SK-N-SH (cell line): ENCODE results near the gene RNU7-1. TPM values are rescaled to one million over a fixed set of nuclear protein-coding genes. Genes with fewer than 3 reads are reported as not detected.

Source experiments
- CTCF ChIA-PET: fragments of 300-600, 350-600 bp; formaldehyde crosslinking; extraction: SDS; loops from one replicate; lab custom pipeline; 2021; lab: Yijun Ruan, JAX
- POLR2A ChIA-PET: fragments of 350-600 bp; sonication (Branson Sonifier 250); formaldehyde crosslinking; extraction: SDS; loops from one replicate; lab custom pipeline; 2020; ENCODE audit warnings: antibody characterized with exemption, inconsistent platforms; lab: Yijun Ruan, JAX
- DNase-seq: peaks from one replicate; pipeline ENCODE4 v3.0.0; 2012
- H2AFZ ChIP-seq: fragments of 200-600 bp; sonication (generic); 2 replicates; pipeline ENCODE4 v1.8.1; 2016; ENCODE audit warnings: antibody characterized with exemption, mild to moderate bottlenecking, low read depth
- H3F3A ChIP-seq: fragments of 200-600 bp; sonication (generic); replicated peaks from 2 replicates; pipeline ENCODE3; 2016; ENCODE audit warnings: antibody characterized with exemption, mild to moderate bottlenecking; ENCODE audit not compliant: insufficient read depth
- H3K27ac ChIP-seq, 2 experiments: fragments of 200-500 bp in 1 of 2; fragments of 200-600 bp in 1 of 2; sonication (Bioruptor generic) in 1 of 2; sonication (generic), shearing (Covaris generic) in 1 of 2; 2 replicates each; pipeline versions ENCODE4 v1.5.1 to v1.6.1; 2014 to 2016; ENCODE audit warnings: low read depth in 2 of 2, inconsistent platforms in 1 of 2, low read length in 1 of 2, mild to moderate bottlenecking in 1 of 2, mixed read lengths in 1 of 2
- H3K27me3 ChIP-seq: fragments of 200-600 bp; sonication (generic), shearing (Covaris generic); 2 replicates; pipeline ENCODE4 v1.6.1; 2016; ENCODE audit warnings: mixed run types; ENCODE audit not compliant: insufficient read depth
- H3K36me3 ChIP-seq, 2 experiments: fragments of 200-500 bp in 1 of 2; fragments of 200-600 bp in 1 of 2; sonication (Bioruptor generic) in 1 of 2; sonication (generic) in 1 of 2; replicated peaks in 1 of 2; 2 replicates each; pipeline versions ENCODE3 to v1.5.1; 2014 to 2016; ENCODE audit warnings: low read length in 1 of 2, mild to moderate bottlenecking in 1 of 2; ENCODE audit not compliant: insufficient read depth in 2 of 2, control insufficient read depth in 1 of 2
- H3K4me1 ChIP-seq, 2 experiments: fragments of 200-500 bp in 1 of 2; fragments of 200-600 bp in 1 of 2; sonication (Bioruptor generic) in 1 of 2; sonication (generic), shearing (Covaris generic) in 1 of 2; 2 replicates each; pipeline versions ENCODE4 v1.5.1 to v1.6.1; 2014 to 2016; ENCODE audit warnings: low read depth in 1 of 2, low read length in 1 of 2, mixed run types in 1 of 2; ENCODE audit not compliant: insufficient read depth in 2 of 2, control insufficient read depth in 1 of 2
- H3K4me2 ChIP-seq: fragments of 200-600 bp; sonication (generic), shearing (Covaris generic); 2 replicates; pipeline ENCODE4 v1.6.1; 2017; ENCODE audit warnings: mixed run types
- H3K4me3 ChIP-seq, 2 experiments: fragments of 200-500 bp in 1 of 2; fragments of 200-600 bp in 1 of 2; sonication (Bioruptor generic) in 1 of 2; sonication (generic), shearing (Covaris generic) in 1 of 2; 2 replicates each; pipeline versions ENCODE4 v1.5.1 to v1.8.1; 2014 to 2016; ENCODE audit warnings: low read depth in 2 of 2, inconsistent platforms in 1 of 2, low read length in 1 of 2, mild to moderate bottlenecking in 1 of 2, mixed read lengths in 1 of 2, moderate library complexity in 1 of 2
- H3K79me2 ChIP-seq: fragments of 200-600 bp; sonication (generic); 2 replicates; pipeline ENCODE4 v1.8.1; 2017; ENCODE audit warnings: mild to moderate bottlenecking; ENCODE audit not compliant: insufficient read depth
- H3K9ac ChIP-seq: fragments of 200-600 bp; sonication (generic); 2 replicates; pipeline ENCODE4 v1.6.1; 2017; ENCODE audit warnings: mixed run types
- H3K9me2 ChIP-seq: fragments of 200-600 bp; sonication (generic); 2 replicates; pipeline ENCODE4 v1.6.1; 2017; ENCODE audit warnings: mixed run types
- H3K9me3 ChIP-seq: fragments of 200-600 bp; sonication (generic); 2 replicates; pipeline ENCODE4 v1.6.1; 2017; ENCODE audit warnings: mixed run types, mild to moderate bottlenecking, moderate library complexity
- H4K20me1 ChIP-seq: fragments of 200-600 bp; sonication (generic); 2 replicates; pipeline ENCODE4 v1.6.1; 2017; ENCODE audit warnings: mild to moderate bottlenecking, mixed run types; ENCODE audit not compliant: insufficient read depth
- CTCF ChIP-seq: fragments of 200-600 bp; sonication (generic); IDR thresholded peaks from 2 replicates; pipeline ENCODE4 v1.6.1; 2017; ENCODE audit warnings: antibody characterized with exemption, mild to moderate bottlenecking, moderate library complexity
- ELF1 ChIP-seq: IDR thresholded peaks from 2 replicates; pipeline ENCODE4 v1.4.0; 2012
- EZH2phosphoT487 ChIP-seq: fragments of 200-600 bp; sonication (generic); IDR thresholded peaks from 2 replicates; pipeline ENCODE4 v1.6.1; 2017; ENCODE audit warnings: low read depth, mixed run types, mild to moderate bottlenecking, antibody characterized with exemption, moderate library complexity, borderline replicate concordance
- FOXM1 ChIP-seq: IDR thresholded peaks from 2 replicates; pipeline ENCODE4 v1.4.0; 2012; ENCODE audit warnings: low read depth, mild to moderate bottlenecking
- GATA2 ChIP-seq: sonication (generic); formaldehyde crosslinking; IDR thresholded peaks from 2 replicates; pipeline ENCODE4 v1.5.0; 2020; ENCODE audit warnings: mild to moderate bottlenecking, missing genetic modification reagents
- RXRA ChIP-seq: IDR thresholded peaks from 2 replicates; pipeline ENCODE4 v1.4.0; 2012; ENCODE audit warnings: low read depth, mild to moderate bottlenecking, borderline replicate concordance
- USF1 ChIP-seq: IDR thresholded peaks from 2 replicates; pipeline ENCODE4 v1.4.0; 2012; ENCODE audit warnings: low read depth, borderline replicate concordance
- USF2 ChIP-seq: fragments of 150-350 bp; IDR thresholded peaks from 2 replicates; pipeline ENCODE4 v1.6.1; 2017; ENCODE audit warnings: antibody characterized with exemption, low read length, low read depth, borderline replicate concordance
- WGBS: methylation state at CpG from one replicate; pipeline ENCODE4 v1.1.6; 2017; ENCODE audit warnings: low lambda C conversion rate; 5-methylcytosine and 5-hydroxymethylcytosine counted together
- polyA plus RNA-seq, 3 experiments: library from polyadenylated mRNA; depleted of rRNA; stranded (reverse); fragments of >200 nt; gene quantifications; 2 replicates each; pipeline ENCODE4 v1.2.3, GENCODE V29; 2012

The RNU7-1 gene
- polyA plus RNA-seq, 1 of the 3 experiments (the other 2 are of a cell fraction), result not detected

GRCh38 chr12:6979021-6979420, 35.4 kb downstream of the RNU7-1 start:
- CTCF ChIA-PET, result interaction anchor here (0.8 to 1.9 kb wide), 3 partner anchors 39 to 163 kb away, joined by 3 to 4 read pairs (median 3); partner anchors contain the start of gene LPCAT3
- H2AFZ ChIP-seq, result no peak overlapping the region
- no peaks in the 10 kb centered on the region for H3K9me2 ChIP-seq
- no peak overlapping the region for H3K9ac ChIP-seq
- DNase-seq, result no peak
- no peak overlapping the region for H3K4me2 ChIP-seq
- no peaks in the 10 kb centered on the region for H3K9me3 ChIP-seq
- no peaks in the 10 kb centered on the region for H3K4me1 ChIP-seq
- H3K79me2 ChIP-seq, result no peaks in the 10 kb centered on the region
- H3K27me3 ChIP-seq, result no peaks in the 10 kb centered on the region
- H4K20me1 ChIP-seq, result no peaks in the 10 kb centered on the region
- H3K27ac ChIP-seq, result no peak overlapping the region; a peak in 1 of 4 replicates
- no peak overlapping the region for H3K4me3 ChIP-seq
- peaks cover 51 to 78% of the 10 kb centered on the region in 2 experiments for H3K36me3 ChIP-seq
- H3F3A ChIP-seq, result no peaks in the 10 kb centered on the region
- 88% methylated on average over 4 of the region's 6 CpGs for WGBS
- POLR2A ChIA-PET, result no interaction called here
- TF ChIP-seq USF2 (no peak), RXRA (no peak), ELF1 (no peak), USF1 (no peak), EZH2phosphoT487 (no peak), GATA2 (no peak)

- H3K27me3 ChIP-seq, result no peaks in the 10 kb centered on the region
- H3F3A ChIP-seq, result no peaks in the 10 kb centered on the region
- H3K4me1 ChIP-seq, result no peaks in the 10 kb centered on the region
- TF ChIP-seq FOXM1 (no peak), CTCF (no peak)
- H3K9me3 ChIP-seq, result no peaks in the 10 kb centered on the region
- DNase-seq, result no peak
- H3K4me2 ChIP-seq, result no peak overlapping the region
- no peaks in the 10 kb centered on the region for H4K20me1 ChIP-seq
- no peak overlapping the region for H2AFZ ChIP-seq
- peaks cover 51 to 74% of the 10 kb centered on the region in 2 experiments for H3K36me3 ChIP-seq
- POLR2A ChIA-PET, result no interaction called here
- H3K9me2 ChIP-seq, result no peaks in the 10 kb centered on the region
- no peaks in the 10 kb centered on the region for H3K79me2 ChIP-seq
- CTCF ChIA-PET, result interaction anchor here (0.8 to 1.9 kb wide), 3 partner anchors 39 to 163 kb away, joined by 3 to 4 read pairs (median 3); partner anchors contain the start of gene LPCAT3
- no peak overlapping the region for H3K9ac ChIP-seq
- WGBS, result 95% methylated on average over 3 of the region's 3 CpGs
- H3K27ac ChIP-seq, result no peak overlapping the region
- H3K4me3 ChIP-seq, result no peak overlapping the region
These were observed 35.8 kb downstream of the RNU7-1 start for GRCh38 chr12:6979453-6979852.
